PC-3 (cell line): ENCODE data around the gene CIDEC. TPM values are rescaled to one million over a fixed set of nuclear protein-coding genes. Genes with fewer than 3 reads are reported as not detected.
"Not testable (repeated sequence)": the region's sequence is repeated elsewhere in the genome, so short reads cannot be mapped to it uniquely, and the experiment has no call there.

Experiments used
- ATAC-seq: fragments of 200-7000 bp; cut with Tn5 transposase; 2 replicates; pipeline ENCODE4 v1.9.1; 2020; ENCODE audit warnings: mild to moderate bottlenecking, moderate library complexity
- BruUV-seq: library from RNA; stranded (reverse); fragments of 400-500 nt; replicated peaks from 2 replicates; lab custom pipeline; 2021; lab: Mats Ljungman, UMichigan
- CTCF ChIA-PET: fragments of 300-600 bp; sonication (Branson Sonifier 250); formaldehyde crosslinking; loops from one replicate; lab custom pipeline; 2022; ENCODE audit warnings: antibody characterized with exemption; lab: Charles Lee
- POLR2A ChIA-PET: fragments of 300-600 bp; sonication (Branson Sonifier 250); formaldehyde crosslinking; loops from one replicate; lab custom pipeline; 2022; ENCODE audit warnings: antibody characterized with exemption; ENCODE audit not compliant: unreplicated experiment; lab: Charles Lee
- DNase-seq: peaks from one replicate; pipeline ENCODE4 v3.0.0-alpha.2; 2015
- H2AFZ ChIP-seq: fragments of 300-600 bp; sonication (generic); 2 replicates; pipeline ENCODE4 v1.6.0; 2016; ENCODE audit warnings: antibody characterized with exemption, low read length
- H3F3A ChIP-seq: fragments of 300-600 bp; sonication (generic); one replicate; pipeline ENCODE4 v1.6.0; 2017; ENCODE audit warnings: antibody characterized with exemption, low read length, control low read depth, mild to moderate bottlenecking; ENCODE audit not compliant: unreplicated experiment
- H3K27ac ChIP-seq: fragments of 300-600 bp; sonication (generic); 2 replicates; pipeline ENCODE4 v1.5.1; 2016; ENCODE audit warnings: mild to moderate bottlenecking, low read length
- H3K27me3 ChIP-seq: fragments of 300-600 bp; sonication (generic); 2 replicates; pipeline ENCODE4 v1.6.1; 2016; ENCODE audit warnings: low read length, mixed read lengths
- H3K36me3 ChIP-seq: fragments of 300-600 bp; sonication (generic); 2 replicates; pipeline ENCODE4 v1.6.1; 2016; ENCODE audit warnings: low read depth, mixed run types, low read length, mixed read lengths
- H3K4me1 ChIP-seq: fragments of 300-600 bp; sonication (generic); 2 replicates; pipeline ENCODE4 v1.5.1; 2016; ENCODE audit warnings: low read length; ENCODE audit not compliant: insufficient read depth
- H3K4me2 ChIP-seq: fragments of 300-600 bp; sonication (generic); 2 replicates; pipeline ENCODE4 v1.6.0; 2016; ENCODE audit warnings: low read length
- H3K4me3 ChIP-seq: fragments of 300-600 bp; sonication (generic); 2 replicates; pipeline ENCODE4 v1.5.1; 2016; ENCODE audit warnings: mild to moderate bottlenecking, low read length, mixed read lengths
- H3K79me2 ChIP-seq: fragments of 300-600 bp; sonication (generic); 2 replicates; pipeline ENCODE4 v1.6.1; 2017; ENCODE audit warnings: low read length, mixed read lengths
- H3K9ac ChIP-seq: fragments of 300-600 bp; sonication (generic); 2 replicates; pipeline ENCODE4 v1.6.0; 2016; ENCODE audit warnings: mild to moderate bottlenecking, low read length
- H3K9me2 ChIP-seq: fragments of 300-600 bp; sonication (generic); replicated peaks from 2 replicates; pipeline ENCODE4 v1.6.1; 2016; ENCODE audit warnings: mixed run types, low read length, mixed read lengths
- H3K9me3 ChIP-seq: fragments of 300-600 bp; sonication (generic); 2 replicates; pipeline ENCODE4 v1.6.1; 2016; ENCODE audit warnings: low read length, mixed read lengths
- H4K20me1 ChIP-seq: fragments of 300-600 bp; sonication (generic); 2 replicates; pipeline ENCODE4 v1.6.1; 2016; ENCODE audit warnings: low read length, mixed read lengths
- CTCF ChIP-seq: fragments of 300-600 bp; sonication (generic); conservative IDR thresholded peaks from 2 replicates; pipeline ENCODE4 v1.5.1; 2017; ENCODE audit warnings: antibody characterized with exemption, low read depth, mild to moderate bottlenecking, low read length
- EZH2 ChIP-seq: fragments of 300-600 bp; sonication (generic); IDR thresholded peaks from one replicate; pipeline ENCODE4 v1.6.1; 2017; ENCODE audit warnings: antibody characterized with exemption, mild to moderate bottlenecking, low read length; ENCODE audit not compliant: unreplicated experiment
- EZH2phosphoT487 ChIP-seq: fragments of 300-600 bp; sonication (generic); IDR thresholded peaks from 2 replicates; pipeline ENCODE4 v1.6.1; 2018; ENCODE audit warnings: mild to moderate bottlenecking, antibody characterized with exemption, low read length, borderline replicate concordance
- intact Hi-C: fragments of 100-400 bp; cut with micrococcal nuclease; formaldehyde crosslinking; loops from 2 replicates; pipeline ENCODE4 v1.9.0; 2023
- total RNA-seq: library from RNA; depleted of rRNA; stranded (reverse); fragments of >200 nt; gene quantifications from 2 replicates; pipeline ENCODE4 v1.2.3, GENCODE V29; 2014

CIDEC gene
- total RNA-seq, 1 experiment from 2014 or later = not detected

- POLR2A ChIA-PET = no interaction called here
- H2AFZ ChIP-seq = no peak overlapping the region
- no peak overlapping the region for H3K4me2 ChIP-seq
- H3K27me3 ChIP-seq = no peaks in the 10 kb centered on the region
- H3K27ac ChIP-seq = no peak overlapping the region
- BruUV-seq = no TSS peak
- DNase-seq (no peak), ATAC-seq (no peak)
- CTCF ChIA-PET = no interaction called here
- TF ChIP-seq CTCF (no peak), EZH2phosphoT487 (no peak), EZH2 (no peak)
- no peak overlapping the region for H3K4me3 ChIP-seq
- intact Hi-C loops = no loop called here
- no peaks in the 10 kb centered on the region for H3K36me3 ChIP-seq
- H3K9me3 ChIP-seq = no peaks in the 10 kb centered on the region
- peaks cover 11% of the 10 kb centered on the region for H3K4me1 ChIP-seq
- no peaks in the 10 kb centered on the region for H3K9me2 ChIP-seq
- H3K79me2 ChIP-seq = no peaks in the 10 kb centered on the region
- no peak overlapping the region for H3K9ac ChIP-seq
- H4K20me1 ChIP-seq = no peaks in the 10 kb centered on the region
- H3F3A ChIP-seq = no peaks in the 10 kb centered on the region
Observed at GRCh38 chr3:9876991-9877390, 3.1 kb downstream of the CIDEC start.

GRCh38 chr3:9876255-9876654 lies 3.8 kb downstream of the CIDEC start:
- H3K27ac ChIP-seq, H3K27me3 ChIP-seq, H3K9me3 ChIP-seq, H3K9me2 ChIP-seq, CTCF ChIA-PET, H3F3A ChIP-seq, H3K4me3 ChIP-seq, POLR2A ChIA-PET, H3K4me2 ChIP-seq, H3K36me3 ChIP-seq, BruUV-seq, ATAC-seq, intact Hi-C loops, H3K79me2 ChIP-seq, DNase-seq, H3K9ac ChIP-seq, H2AFZ ChIP-seq, H4K20me1 ChIP-seq: not testable (repeated sequence)
- H3K4me1 ChIP-seq = peaks cover 18% of the 10 kb centered on the region

GRCh38 chr3:9875448-9875847 lies 4.6 kb downstream of the CIDEC start:
- CTCF ChIA-PET = no interaction called here
- Histone ChIP-seq H3K9me3 (no peaks in the 10 kb centered on the region), H3F3A (peaks cover 4% of the 10 kb centered on the region), H3K4me2 (no peak overlapping the region), H3K4me3 (no peak overlapping the region), H3K27ac (no peak overlapping the region), H3K9ac (no peak overlapping the region), H4K20me1 (no peaks in the 10 kb centered on the region), H2AFZ (no peak overlapping the region), H3K79me2 (no peaks in the 10 kb centered on the region), H3K4me1 (peaks cover 26% of the 10 kb centered on the region), H3K9me2 (no peaks in the 10 kb centered on the region), H3K36me3 (no peaks in the 10 kb centered on the region), H3K27me3 (no peaks in the 10 kb centered on the region)
- no peak for TF ChIP-seq EZH2
- TF ChIP-seq CTCF = no peak
- TF ChIP-seq EZH2phosphoT487 = no peak
- POLR2A ChIA-PET = no interaction called here
- intact Hi-C loops = no loop called here
- ATAC-seq = peak; percentile 45
- BruUV-seq = no TSS peak
- DNase-seq = no peak

GRCh38 chr3:9872067-9872466 lies 8.0 kb downstream of the CIDEC start:
- DNase-seq, H3K79me2 ChIP-seq, H3K27ac ChIP-seq, H3K27me3 ChIP-seq, H3K4me3 ChIP-seq, H3F3A ChIP-seq, H4K20me1 ChIP-seq, H3K9me3 ChIP-seq, H3K36me3 ChIP-seq, H3K4me2 ChIP-seq, POLR2A ChIA-PET, H3K9me2 ChIP-seq, H3K9ac ChIP-seq, intact Hi-C loops, CTCF ChIA-PET, BruUV-seq, H2AFZ ChIP-seq, ATAC-seq: not testable (repeated sequence)
- peaks cover 20% of the 10 kb centered on the region for H3K4me1 ChIP-seq
